Retinal pigment epithelial cell (primary cell): ENCODE data around the gene WASF2.
"Not testable (repeated sequence)": the region's sequence is repeated elsewhere in the genome, so short reads cannot be mapped to it uniquely, and the experiment has no call there.

Source experiments
- DNase-seq: peaks from one replicate; pipeline ENCODE4 v3.0.0-alpha.2; 2010; ENCODE audit warnings: low read depth
- H3K4me3 ChIP-seq: 2 replicates; pipeline ENCODE4 v1.5.1; 2011; ENCODE audit warnings: mild to moderate bottlenecking, low read length, control low read depth, moderate library complexity
- CTCF ChIP-seq: conservative IDR thresholded peaks from 2 replicates; pipeline ENCODE4 v1.5.1; 2011; ENCODE audit warnings: low read depth, low read length, control low read depth, inconsistent platforms

The WASF2 gene

GRCh38 chr1:27504588-27505419, 14.8 kb upstream of the WASF2 start:
- no peak overlapping the region for H3K4me3 ChIP-seq
- DNase-seq: no peak
- no peak for TF ChIP-seq CTCF

DNA sequence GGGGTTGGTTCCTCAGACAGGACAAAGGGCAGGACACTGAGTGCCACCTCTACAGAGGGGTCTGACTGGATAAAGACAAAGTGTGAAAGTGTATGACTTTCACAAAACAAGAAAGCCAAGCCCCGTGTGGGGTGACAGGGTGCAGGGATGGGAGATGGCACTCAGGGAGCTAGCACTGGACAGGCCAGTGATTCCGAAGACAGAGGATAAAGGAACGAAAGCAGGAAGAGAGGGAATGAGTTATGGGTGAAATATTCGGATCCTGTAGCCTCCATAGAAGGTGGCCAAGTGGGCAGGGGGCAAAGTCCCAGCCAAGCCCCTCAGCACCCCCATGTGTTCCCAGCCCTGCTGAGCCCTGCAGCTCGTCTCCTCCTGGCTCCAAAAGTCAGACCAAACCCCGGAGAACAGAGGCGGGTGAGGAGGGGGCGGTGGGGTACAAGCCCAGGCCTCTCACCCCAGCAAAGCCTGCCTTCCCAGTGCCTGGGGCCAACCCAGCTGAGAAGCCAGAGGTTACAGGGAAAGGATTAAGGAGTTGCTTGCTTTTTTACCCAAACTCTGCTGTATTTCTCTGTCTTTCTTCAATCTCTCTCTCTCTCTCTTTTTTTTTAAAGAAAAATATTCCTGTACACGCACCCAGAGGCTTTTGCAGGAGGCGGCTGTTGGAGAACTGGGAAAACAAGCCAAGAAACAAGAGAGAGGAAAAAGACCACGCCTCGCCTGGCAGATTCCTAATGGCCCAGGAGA, 14.0 kb upstream of the WASF2 start:
- no peak for DNase-seq
- H3K4me3 ChIP-seq: no peak overlapping the region
- no peak for TF ChIP-seq CTCF

- no peak overlapping the region for H3K4me3 ChIP-seq
- no peak for DNase-seq
- TF ChIP-seq CTCF: no peak
Observed at GRCh38 chr1:27503033-27503432, 13.1 kb upstream of the WASF2 start.

GRCh38 chr1:27501159-27501558, 11.2 kb upstream of the WASF2 start:
- not testable (repeated sequence) for H3K4me3 ChIP-seq, DNase-seq

DNA sequence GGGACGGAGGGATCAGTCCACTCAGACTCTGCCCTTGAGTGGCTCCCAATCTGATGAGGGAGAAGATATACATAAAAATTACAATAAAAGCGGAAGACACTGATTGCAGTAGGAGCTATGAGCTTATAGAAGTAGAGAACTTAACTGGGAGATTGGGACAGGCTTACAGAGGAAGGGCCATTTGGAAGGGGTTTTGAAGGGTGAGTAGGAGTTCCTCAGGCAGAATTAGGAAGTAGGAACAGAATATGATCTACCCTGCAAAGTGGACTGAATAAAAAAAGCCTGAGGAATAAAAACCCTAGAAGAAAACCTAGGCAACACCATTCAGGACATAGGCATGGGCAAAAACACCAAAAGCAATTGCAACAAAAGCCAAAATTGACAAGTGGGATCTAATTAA, 9.2 kb upstream of the WASF2 start:
- H3K4me3 ChIP-seq: no peak overlapping the region
- no peak for DNase-seq
- no peak for TF ChIP-seq CTCF

- H3K4me3 ChIP-seq: no peak overlapping the region
- DNase-seq: no peak
- peak; percentile 53 for TF ChIP-seq CTCF
Observed at GRCh38 chr1:27496604-27497155, 6.7 kb upstream of the WASF2 start.

DNA sequence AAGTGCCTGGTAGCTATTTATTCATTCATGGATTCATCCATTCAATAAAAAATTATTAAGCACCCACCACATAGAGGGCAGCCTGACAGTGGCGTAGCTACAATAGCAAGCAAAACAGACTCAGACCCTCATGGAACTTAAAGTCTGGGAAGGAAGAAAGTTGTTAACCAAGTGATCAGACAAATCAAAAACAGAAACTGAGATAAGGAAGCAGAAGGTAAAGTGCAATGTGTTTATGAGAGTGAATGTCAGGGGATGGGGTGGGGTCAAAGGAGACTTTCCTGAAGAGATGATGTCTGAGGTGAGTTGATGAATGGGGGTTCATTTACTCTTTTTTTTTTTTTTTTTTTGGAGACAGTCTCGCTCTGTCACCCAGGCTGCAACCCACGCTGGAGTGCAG, 2.8 kb upstream of the WASF2 start:
- no peak for TF ChIP-seq CTCF
- no peak overlapping the region for H3K4me3 ChIP-seq
- DNase-seq: no peak
